ENCODE results near the gene HUWE1.
"Not testable (repeated sequence)": the region's sequence is repeated elsewhere in the genome, so short reads cannot be mapped to it uniquely, and the experiment has no call there.

DNA sequence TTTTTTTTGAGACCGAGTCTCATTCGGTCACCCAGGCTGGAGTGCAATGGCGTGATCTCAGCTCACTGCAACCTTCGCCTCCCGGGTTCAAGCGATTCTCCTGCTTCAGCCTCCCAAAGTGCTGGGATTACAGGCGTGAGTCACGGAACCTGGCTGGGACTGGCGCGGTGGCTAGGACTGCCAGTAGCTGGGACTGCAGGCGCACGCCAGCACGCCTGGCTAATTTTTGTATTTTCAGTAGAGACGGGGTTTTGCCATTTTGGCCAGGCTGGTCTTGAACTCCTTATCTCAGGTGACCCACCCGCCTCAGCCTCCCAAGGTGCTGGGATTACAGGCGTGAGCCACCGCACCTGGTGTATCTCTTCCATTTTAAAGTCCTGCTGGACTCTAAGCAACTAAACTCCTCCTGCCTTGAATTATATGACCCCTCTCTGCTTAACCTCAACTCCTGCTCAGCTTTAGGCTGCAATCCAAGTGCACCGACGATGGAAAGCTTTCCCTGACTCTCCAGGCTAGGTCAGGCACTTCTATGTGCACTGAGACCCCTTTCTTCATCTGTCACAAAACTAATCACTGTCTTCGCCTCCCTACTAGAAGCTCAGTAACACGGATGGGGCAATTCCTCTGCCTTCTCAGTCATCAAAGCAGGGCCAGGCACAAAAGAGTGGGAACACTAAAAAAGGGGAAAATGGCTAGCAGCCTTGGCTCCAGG, 155.1 kb downstream of the HUWE1 start:
- not testable (repeated sequence) for TF ChIP-seq EZH2 (IDR thresholded peaks at IDR 0.05; ENCODE audit: low read length, missing control alignments)
- TF ChIP-seq, protein P1, sequence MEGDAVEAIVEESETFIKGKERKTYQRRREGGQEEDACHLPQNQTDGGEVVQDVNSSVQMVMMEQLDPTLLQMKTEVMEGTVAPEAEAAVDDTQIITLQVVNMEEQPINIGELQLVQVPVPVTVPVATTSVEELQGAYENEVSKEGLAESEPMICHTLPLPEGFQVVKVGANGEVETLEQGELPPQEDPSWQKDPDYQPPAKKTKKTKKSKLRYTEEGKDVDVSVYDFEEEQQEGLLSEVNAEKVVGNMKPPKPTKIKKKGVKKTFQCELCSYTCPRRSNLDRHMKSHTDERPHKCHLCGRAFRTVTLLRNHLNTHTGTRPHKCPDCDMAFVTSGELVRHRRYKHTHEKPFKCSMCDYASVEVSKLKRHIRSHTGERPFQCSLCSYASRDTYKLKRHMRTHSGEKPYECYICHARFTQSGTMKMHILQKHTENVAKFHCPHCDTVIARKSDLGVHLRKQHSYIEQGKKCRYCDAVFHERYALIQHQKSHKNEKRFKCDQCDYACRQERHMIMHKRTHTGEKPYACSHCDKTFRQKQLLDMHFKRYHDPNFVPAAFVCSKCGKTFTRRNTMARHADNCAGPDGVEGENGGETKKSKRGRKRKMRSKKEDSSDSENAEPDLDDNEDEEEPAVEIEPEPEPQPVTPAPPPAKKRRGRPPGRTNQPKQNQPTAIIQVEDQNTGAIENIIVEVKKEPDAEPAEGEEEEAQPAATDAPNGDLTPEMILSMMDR (conservative IDR thresholded peaks at IDR 0.05 in 1 of 2, IDR thresholded peaks at IDR 0.05 in 1 of 2; ENCODE audit: low read depth in 1 of 2, low read length in 2 of 2), result not testable (repeated sequence)

Measured in fibroblast of lung (primary cell).